GM12878 (cell line): ENCODE measurements around the gene RETREG1. TPM values are rescaled to one million over a fixed set of nuclear protein-coding genes. Genes with fewer than 3 reads are reported as not detected.

Experiments
- ATAC-seq: fragments of 200-7000 bp; cut with Tn5 transposase; 3 replicates; pipeline ENCODE4 v1.9.1; 2020; ENCODE audit warnings: mild to moderate bottlenecking, moderate library complexity
- BruUV-seq: library from RNA; stranded (reverse); fragments of 400-500 nt; replicated peaks from 2 replicates; lab custom pipeline; 2021; lab: Mats Ljungman, UMichigan
- CTCF ChIA-PET: fragments of 300-600 bp; sonication (Branson Sonifier 250); formaldehyde crosslinking; extraction: SDS; loops from one replicate; lab custom pipeline; 2021; ENCODE audit warnings: inconsistent platforms; lab: Yijun Ruan, JAX
- POLR2A ChIA-PET: fragments of 350-600 bp; formaldehyde crosslinking; extraction: SDS; loops from one replicate; lab custom pipeline; 2021; ENCODE audit warnings: inconsistent platforms; lab: Charles Lee
- RAD21 ChIA-PET: fragments of 300-600 bp; sonication (Branson Sonifier 250); formaldehyde crosslinking; loops from one replicate; lab custom pipeline; 2023; ENCODE audit warnings: antibody characterized with exemption; ENCODE audit not compliant: unreplicated experiment; lab: Charles Lee
- SMC1A ChIA-PET: fragments of 300-600 bp; sonication (Branson Sonifier 250); formaldehyde crosslinking; loops from one replicate; lab custom pipeline; 2023; ENCODE audit not compliant: unreplicated experiment, uncharacterized antibody; lab: Charles Lee
- DNase-seq: peaks from one replicate; pipeline ENCODE4 v3.0.0-alpha.2; 2011; ENCODE audit warnings: low read depth, low spot score
- FAIRE-seq: peaks from 3 replicates; lab custom pipeline; 2011; peaks lifted over from hg19 to GRCh38; lab: Jason Lieb, UNC
- H2AFZ ChIP-seq: 2 replicates; pipeline ENCODE4 v1.6.0; 2011; ENCODE audit warnings: low read depth, low read length, control low read depth; ENCODE audit not compliant: control insufficient read depth
- H3K27ac ChIP-seq: 2 replicates; pipeline ENCODE4 v1.5.1; 2011; ENCODE audit warnings: control low read depth; ENCODE audit not compliant: control insufficient read depth, insufficient read depth
- H3K27me3 ChIP-seq, 2 experiments: replicated peaks in 1 of 2; 2 replicates each; pipeline versions ENCODE4 v1.6.0 to v1.6.1; 2011; ENCODE audit warnings: low read length in 1 of 2; ENCODE audit not compliant: control insufficient read depth in 2 of 2, insufficient read depth in 2 of 2
- H3K36me3 ChIP-seq, 2 experiments: 2 replicates each; pipeline ENCODE4 v1.5.1; 2011; ENCODE audit warnings: low read length in 1 of 2; ENCODE audit not compliant: control insufficient read depth in 2 of 2, insufficient read depth in 2 of 2
- H3K4me1 ChIP-seq: 2 replicates; pipeline ENCODE4 v1.6.1; 2011; ENCODE audit warnings: mild to moderate bottlenecking, low read length, moderate library complexity, mixed read lengths; ENCODE audit not compliant: control insufficient read depth, insufficient read depth
- H3K4me2 ChIP-seq: 2 replicates; pipeline ENCODE4 v1.6.0; 2011; ENCODE audit warnings: control low read depth; ENCODE audit not compliant: control insufficient read depth, insufficient read depth
- H3K4me3 ChIP-seq: fragments of 200-600 bp; sonication (generic); 2 replicates; pipeline ENCODE4 v1.5.1; 2016
- H3K79me2 ChIP-seq: 2 replicates; pipeline ENCODE4 v1.6.0; 2011; ENCODE audit warnings: low read length; ENCODE audit not compliant: control insufficient read depth, insufficient read depth
- H3K9ac ChIP-seq: 2 replicates; pipeline ENCODE4 v1.8.0; 2011; ENCODE audit warnings: low read length, control low read depth, mixed read lengths; ENCODE audit not compliant: control insufficient read depth, insufficient read depth
- H3K9me3 ChIP-seq: replicated peaks from 3 replicates; pipeline ENCODE4 v1.5.1; 2011; ENCODE audit warnings: mild to moderate bottlenecking, low read length; ENCODE audit not compliant: control insufficient read depth, insufficient read depth
- H4K20me1 ChIP-seq: 2 replicates; pipeline ENCODE4 v1.6.0; 2011; ENCODE audit not compliant: control insufficient read depth, insufficient read depth
- ATF3 ChIP-seq: IDR thresholded peaks from 2 replicates; pipeline ENCODE4 v1.6.1; 2011; ENCODE audit warnings: low read depth, mild to moderate bottlenecking, low read length, moderate library complexity, borderline replicate concordance; ENCODE audit errors: extremely low read depth
- KLF5 ChIP-seq: fragments of 450-650 bp; IDR thresholded peaks from 2 replicates; pipeline ENCODE4 v1.6.1; 2014; ENCODE audit warnings: mild to moderate bottlenecking; ENCODE audit not compliant: partially characterized antibody
- PML ChIP-seq: IDR thresholded peaks from 2 replicates; pipeline ENCODE4 v1.6.1; 2012; ENCODE audit warnings: low read length, inconsistent platforms
- PRDM15 ChIP-seq: fragments of 450-650 bp; formaldehyde crosslinking; IDR thresholded peaks from 2 replicates; pipeline ENCODE4 v1.4.0; 2020; ENCODE audit warnings: mild to moderate bottlenecking, moderate library complexity
- SMAD1 ChIP-seq: fragments of 450-650 bp; IDR thresholded peaks from 2 replicates; pipeline ENCODE4 v1.6.1; 2018; ENCODE audit warnings: mild to moderate bottlenecking, low read depth; ENCODE audit not compliant: partially characterized antibody
- SMC3 ChIP-seq: IDR thresholded peaks from 2 replicates; pipeline ENCODE4 v1.6.1; 2011; ENCODE audit warnings: low read length, improper control_type of control experiment, borderline replicate concordance
- TBL1XR1 ChIP-seq: IDR thresholded peaks from 2 replicates; pipeline ENCODE4 v1.6.1; 2012; ENCODE audit warnings: low read depth, low read length, improper control_type of control experiment
- ZBTB33 ChIP-seq: fragments of 450-650 bp; IDR thresholded peaks from 2 replicates; pipeline ENCODE4 v1.6.1; 2017; ENCODE audit warnings: mild to moderate bottlenecking
- ZSCAN29 ChIP-seq: fragments of 450-650 bp; IDR thresholded peaks from 2 replicates; pipeline ENCODE4 v1.6.1; 2017; ENCODE audit warnings: mild to moderate bottlenecking, moderate library complexity
- WGBS: methylation state at CpG from one replicate; pipeline ENCODE4 v1.1.6; 2016; ENCODE audit warnings: low lambda C conversion rate; ENCODE audit not compliant: insufficient replicate concordance, insufficient coverage; ENCODE audit errors: missing lambda C conversion rate; 5-methylcytosine and 5-hydroxymethylcytosine counted together
- in situ Hi-C: fragments of 300-500 bp; cut with MboI; formaldehyde crosslinking; loops from 9 replicates; pipeline ENCODE4 v1.14.3; 2018; ENCODE audit warnings: mixed read lengths
- intact Hi-C: fragments of 100-400 bp; cut with micrococcal nuclease; formaldehyde crosslinking; loops from one replicate; pipeline ENCODE4 v1.14.2; 2022; ENCODE audit not compliant: unreplicated experiment
- polyA plus RNA-seq, 11 experiments: library from polyadenylated mRNA; depleted of rRNA in 4 of 11; unstranded in 6 of 11; stranded (reverse) in 5 of 11; fragments of >200 nt; fragmentation: Nextera tagmentation in 4 of 11; fragmentation: Illumina TruSeq in 1 of 11; extraction: Ambion mirVana in 4 of 11; extraction: Trizol in 1 of 11; gene quantifications; 1 replicate in 1 of 11; 2 replicates in 10 of 11; pipeline versions ENCODE4 v1.2.1 to v1.2.3, GENCODE V29; 2011 to 2016; ENCODE audit warnings: inconsistent platforms in 2 of 11, missing spikeins in 2 of 11, low read depth in 1 of 11
- total RNA-seq, 4 experiments: library from RNA; depleted of rRNA in 3 of 4; stranded (reverse); fragments of >200 nt in 3 of 4; fragmentation: Illumina TruSeq in 1 of 4; extraction: Trizol in 1 of 4; gene quantifications; 2 replicates each; pipeline versions ENCODE4 v1.2.1 to v1.2.3, GENCODE V29; 2013 to 2021

The RETREG1 gene
- total and polyA plus RNA-seq, 10 of the 15 experiments (the other 5 are each of a cell fraction or from before 2014, with no cell fraction given), result 3.9 to 8.9 (median 6.4) TPM

GRCh38 chr5:16548115-16548514 lies 68.7 kb downstream of the RETREG1 start (continued):
- TF ChIP-seq PRDM15 (CRISPR knock-in tag) (no peak), ATF3 (no peak), ZSCAN29 (no peak)

- Histone ChIP-seq H3K79me2 (no peaks in the 10 kb centered on the region), H4K20me1 (no peaks in the 10 kb centered on the region), H3K4me1 (no peaks in the 10 kb centered on the region), H3K27me3 (no peaks in the 10 kb centered on the region), H3K4me2 (no peak overlapping the region), H3K36me3 (no peaks in the 10 kb centered on the region), H3K27ac (no peak overlapping the region), H2AFZ (no peak overlapping the region), H3K9ac (no peak overlapping the region), H3K4me3 (no peak overlapping the region), H3K9me3 (no peaks in the 10 kb centered on the region)
- no peak for FAIRE-seq
- 56% methylated on average over 8 of the region's 8 CpGs for WGBS
- ATAC-seq, result no peak
- in situ Hi-C loops (no loop called here), intact Hi-C loops (no loop called here)
- BruUV-seq, result no TSS peak
- ChIA-PET RAD21 (no interaction called here), SMC1A (no interaction called here), CTCF (interaction anchor here (0.8 to 2.6 kb wide), 6 partner anchors 8 to 389 kb away, joined by 3 to 7 read pairs (median 4); no protein-coding TSS in a partner anchor), POLR2A (no interaction called here)
- DNase-seq, result no peak
- TF ChIP-seq SMAD1, result no peak
- TF ChIP-seq KLF5, result no peak
- TF ChIP-seq SMC3, result no peak
- no peak for TF ChIP-seq PML
- TF ChIP-seq TBL1XR1, result no peak
- no peak for TF ChIP-seq PRDM15 (CRISPR knock-in tag)
- no peak for TF ChIP-seq ZBTB33
Observed at GRCh38 chr5:16547200-16547842, 69.5 kb downstream of the RETREG1 start.
